Gastrocnemius medialis (tissue), 4 donors: Measurements from ENCODE around the gene SSC5D. TPM values are rescaled to one million over a fixed set of nuclear protein-coding genes. Genes with fewer than 3 reads are reported as not detected.

Experiments used
- ATAC-seq, 2 donors: fragments of 150-250 bp; one replicate each; pipeline ENCODE4 v1.9.1; 2016
- DNase-seq, 2 donors: peaks; one replicate each; pipeline ENCODE4 v3.0.0-alpha.2; 2019
- H3K27ac ChIP-seq, 4 donors: fragments of 200-600 bp; sonication (generic); 1 replicate in 1 of 4; 2 replicates in 3 of 4; pipeline ENCODE4 v1.5.1; 2016 to 2018; ENCODE audit warnings: mild to moderate bottlenecking in 2 of 4, moderate library complexity in 1 of 4
- H3K27me3 ChIP-seq, 3 donors: fragments of 200-600 bp; sonication (generic) in 2 of 3; 1 replicate in 1 of 3; 2 replicates in 2 of 3; pipeline versions ENCODE4 v1.5.1 to v1.6.0; 2016 to 2019; ENCODE audit warnings: mild to moderate bottlenecking in 1 of 3, moderate library complexity in 1 of 3
- H3K36me3 ChIP-seq, 2 donors: fragments of 200-600 bp; sonication (generic) in 1 of 2; one replicate each; pipeline ENCODE4 v1.5.1; 2017 to 2018
- H3K4me1 ChIP-seq, 2 donors: fragments of 200-600 bp; sonication (generic) in 1 of 2; one replicate each; pipeline ENCODE4 v1.5.1; 2016 to 2017; ENCODE audit warnings: mild to moderate bottlenecking in 2 of 2
- H3K4me3 ChIP-seq, 4 donors: fragments of 200-600 bp; sonication (generic) in 3 of 4; 1 replicate in 1 of 4; 2 replicates in 3 of 4; pipeline ENCODE4 v1.5.1; 2016 to 2019; ENCODE audit warnings: mild to moderate bottlenecking in 2 of 4
- H3K9me3 ChIP-seq, 3 donors: fragments of 200-600 bp; sonication (generic) in 2 of 3; 1 replicate in 1 of 3; 2 replicates in 2 of 3; pipeline ENCODE4 v1.5.1; 2016 to 2019
- CTCF ChIP-seq, 5 experiments: fragments of 450-650 bp in 3 of 5; fragments of 200-600 bp in 2 of 5; sonication (generic) in 2 of 5; IDR thresholded peaks in 4 of 5; conservative IDR thresholded peaks in 1 of 5; 1 replicate in 4 of 5; 2 replicates in 1 of 5; pipeline ENCODE4 v1.5.1; 2016 to 2019; ENCODE audit warnings: antibody characterized with exemption in 5 of 5, mild to moderate bottlenecking in 3 of 5, moderate library complexity in 3 of 5
- POLR2A ChIP-seq, 2 donors: fragments of 450-650 bp; IDR thresholded peaks; one replicate each; pipeline ENCODE4 v1.6.1; 2017; ENCODE audit warnings: antibody characterized with exemption in 2 of 2, mild to moderate bottlenecking in 2 of 2, moderate library complexity in 2 of 2
- in situ Hi-C, 4 donors: fragments of 200-750 bp; cut with MboI; loops; one replicate each; pipeline versions ENCODE4 v1.15.0 to v1.8.0; 2017; ENCODE audit warnings: low sequenced_read_pairs in 4 of 4
- intact Hi-C: fragments of 100-400 bp; cut with DNase I; formaldehyde crosslinking; loops from one replicate; pipeline ENCODE4 v1.15.1; 2023; ENCODE audit warnings: low total_unique reads
- total RNA-seq, 4 donors: library from RNA; depleted of rRNA; stranded (reverse); fragments of >200 nt; gene quantifications; one replicate each; pipeline versions ENCODE4 v1.1.0 to v1.2.3, GENCODE V29; 2016

The SSC5D gene
- total RNA-seq, 4 donors from 2014 or later = 0.53 to 2.2 (median 1.1) TPM

GRCh38 chr19:55488986-55489710 lies 912 bp downstream of the SSC5D start:
- Histone ChIP-seq H3K4me1 (peaks cover 10 to 25% of the 10 kb centered on the region in 2 donors), H3K9me3 (no peaks in the 10 kb centered on the region), H3K36me3 (no peaks in the 10 kb centered on the region), H3K4me3 (no peak overlapping the region), H3K27ac (peak overlapping the region in 3 of 4 donors; percentile 33 to 59 (median 47)), H3K27me3 (peaks cover 6 to 16% (median 11%) of the 10 kb centered on the region in 3 donors)
- intact Hi-C loops (no loop called here), in situ Hi-C loops (no loop called here)
- DNase-seq = no peak
- TF ChIP-seq POLR2A (IDR thresholded peaks at IDR 0.05) = no peak
- TF ChIP-seq CTCF (IDR thresholded peaks at IDR 0.05 in 4 of 5, conservative IDR thresholded peaks at IDR 0.05 in 1 of 5) = no peak
- no peak for ATAC-seq

- no peak for DNase-seq
- in situ Hi-C loops (no loop called here), intact Hi-C loops (no loop called here)
- no peaks in the 10 kb centered on the region for H3K9me3 ChIP-seq
- peaks cover 2 to 12% (median 7%) of the 10 kb centered on the region in 3 donors for H3K27me3 ChIP-seq
- no peak overlapping the region for H3K4me3 ChIP-seq
- ATAC-seq = no peak
- TF ChIP-seq CTCF (IDR thresholded peaks at IDR 0.05 in 4 of 5, conservative IDR thresholded peaks at IDR 0.05 in 1 of 5) (no peak), POLR2A (IDR thresholded peaks at IDR 0.05) (no peak)
- H3K4me1 ChIP-seq = peaks cover 3 to 18% of the 10 kb centered on the region in 2 donors
- H3K36me3 ChIP-seq = no peaks in the 10 kb centered on the region
- H3K27ac ChIP-seq = peak overlapping the region in 1 of 4 donors; percentile 47
Measured at GRCh38 chr19:55489711-55490477, 1.7 kb downstream of the SSC5D start.

- in situ Hi-C loops = no loop called here
- DNase-seq = no peak
Measured at GRCh38 chr19:55490478-55491432, 2.5 kb downstream of the SSC5D start.

More at GRCh38 chr19:55490478-55491432, 2.5 kb downstream of the SSC5D start:
- ATAC-seq = no peak
- no peaks in the 10 kb centered on the region for H3K9me3 ChIP-seq
- TF ChIP-seq POLR2A (IDR thresholded peaks at IDR 0.05) = no peak
- no peak for TF ChIP-seq CTCF (IDR thresholded peaks at IDR 0.05 in 4 of 5, conservative IDR thresholded peaks at IDR 0.05 in 1 of 5)
- intact Hi-C loops = no loop called here
- peaks cover 3 to 9% of the 10 kb centered on the region in 2 donors for H3K4me1 ChIP-seq
- no peak overlapping the region for H3K4me3 ChIP-seq
- peak overlapping the region in 1 of 4 donors; percentile 18 for H3K27ac ChIP-seq
- H3K27me3 ChIP-seq = peaks cover 0 to 8% (median 0%) of the 10 kb centered on the region in 3 donors
- no peaks in the 10 kb centered on the region for H3K36me3 ChIP-seq
